HAP-1 (cell line): ENCODE data around the gene PTPRD.

Experiments used
- DNase-seq, 2 experiments: peaks; one replicate each; pipeline ENCODE4 v3.0.0-alpha.2; 2016 to 2020; ENCODE audit warnings: low spot score in 2 of 2
- H3K27me3 ChIP-seq: fragments of 250-450 bp; sonication (Bioruptor Pico); 2 replicates; pipeline ENCODE4 v1.5.1; 2020; ENCODE audit warnings: low read depth, mild to moderate bottlenecking, moderate library complexity
- H3K36me3 ChIP-seq: fragments of 250-450 bp; sonication (Bioruptor Pico); replicated peaks from 2 replicates; pipeline ENCODE4 v1.5.1; 2020; ENCODE audit warnings: mild to moderate bottlenecking
- H3K4me1 ChIP-seq: fragments of 250-450 bp; sonication (Bioruptor Pico); 2 replicates; pipeline ENCODE4 v1.5.1; 2020; ENCODE audit warnings: mild to moderate bottlenecking
- H3K4me3 ChIP-seq: fragments of 250-450 bp; sonication (Bioruptor Pico); 2 replicates; pipeline ENCODE4 v1.5.1; 2020; ENCODE audit warnings: mild to moderate bottlenecking, moderate library complexity
- H3K9me3 ChIP-seq: fragments of 250-450 bp; sonication (Bioruptor Pico); 2 replicates; pipeline ENCODE4 v1.5.1; 2020; ENCODE audit warnings: mild to moderate bottlenecking, moderate library complexity
- in situ Hi-C: fragments of 300-500 bp; cut with MboI; formaldehyde crosslinking; loops from 3 replicates; pipeline ENCODE4 v1.14.3; 2020; ENCODE audit warnings: low sequenced_read_pairs, inconsistent platforms, mixed read lengths

PTPRD gene

DNA sequence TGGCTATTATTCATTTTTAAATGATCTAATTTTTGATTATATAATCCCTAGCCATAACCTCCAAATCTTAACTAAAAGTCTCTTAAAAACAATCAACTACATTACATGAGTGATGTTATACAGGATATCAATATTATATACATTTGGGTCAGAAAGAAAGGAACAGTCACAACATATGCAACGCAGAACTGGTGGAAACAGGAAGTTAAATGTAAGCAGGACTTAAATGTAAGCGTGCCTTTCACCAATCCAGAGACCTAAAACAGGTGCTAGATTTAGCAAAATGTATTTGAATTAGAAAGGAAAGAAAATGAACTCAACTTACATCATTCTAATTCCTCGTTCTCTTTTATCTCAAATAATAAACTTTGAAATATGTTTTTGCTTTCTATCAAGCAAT lies 738.5 kb downstream of the PTPRD start:
- no peak overlapping the region for H3K4me3 ChIP-seq
- H3K36me3 ChIP-seq: no peaks in the 10 kb centered on the region
- H3K4me1 ChIP-seq: no peaks in the 10 kb centered on the region
- in situ Hi-C loops: no loop called here
- no peaks in the 10 kb centered on the region for H3K27me3 ChIP-seq
- DNase-seq: no peak
- no peaks in the 10 kb centered on the region for H3K9me3 ChIP-seq

DNA sequence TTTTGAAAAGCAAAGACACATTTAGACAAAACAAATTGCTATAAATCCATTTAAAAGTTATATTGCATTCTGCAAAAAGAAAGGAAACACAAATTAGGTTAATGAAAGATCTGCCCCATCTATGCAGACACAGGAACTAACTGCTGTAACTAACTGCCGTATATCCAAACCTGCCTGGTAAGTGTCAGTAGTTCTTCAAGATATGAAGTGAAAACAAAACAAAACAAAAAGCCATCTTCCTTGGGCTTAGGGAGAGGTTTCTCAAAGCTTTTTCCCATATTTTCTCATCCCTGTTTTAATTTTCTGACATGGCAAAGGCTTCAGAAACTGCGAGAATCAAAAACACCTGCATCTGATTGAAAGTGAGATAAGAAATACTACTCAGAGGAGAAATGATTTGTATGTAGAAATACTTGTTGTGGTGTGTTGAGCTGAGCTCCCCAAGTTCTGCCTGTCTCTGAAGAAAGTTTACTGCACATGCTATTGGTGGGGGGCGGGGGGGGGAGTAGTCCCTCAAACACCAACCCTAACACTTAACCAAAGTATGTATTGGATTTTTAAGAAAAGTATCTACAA lies 750.5 kb downstream of the PTPRD start:
- DNase-seq: no peak
- in situ Hi-C loops: no loop called here
- no peak overlapping the region for H3K4me3 ChIP-seq

GRCh38 chr9:9855177-9856078 lies 757.4 kb downstream of the PTPRD start:
- in situ Hi-C loops: no loop called here
- no peak for DNase-seq
- no peaks in the 10 kb centered on the region for H3K9me3 ChIP-seq
- 0 out of 2 replicates have a peak, but pooled peaks cover 2% of the 10 kb centered on the region for H3K27me3 ChIP-seq
- H3K4me1 ChIP-seq: no peaks in the 10 kb centered on the region
- H3K36me3 ChIP-seq: no peaks in the 10 kb centered on the region
- no peak overlapping the region for H3K4me3 ChIP-seq

More for the DNA sequence above, 750.5 kb downstream of the PTPRD start:
- no peaks in the 10 kb centered on the region for H3K27me3 ChIP-seq
- H3K9me3 ChIP-seq: no peaks in the 10 kb centered on the region
- H3K4me1 ChIP-seq: no peaks in the 10 kb centered on the region
- no peaks in the 10 kb centered on the region for H3K36me3 ChIP-seq

DNA sequence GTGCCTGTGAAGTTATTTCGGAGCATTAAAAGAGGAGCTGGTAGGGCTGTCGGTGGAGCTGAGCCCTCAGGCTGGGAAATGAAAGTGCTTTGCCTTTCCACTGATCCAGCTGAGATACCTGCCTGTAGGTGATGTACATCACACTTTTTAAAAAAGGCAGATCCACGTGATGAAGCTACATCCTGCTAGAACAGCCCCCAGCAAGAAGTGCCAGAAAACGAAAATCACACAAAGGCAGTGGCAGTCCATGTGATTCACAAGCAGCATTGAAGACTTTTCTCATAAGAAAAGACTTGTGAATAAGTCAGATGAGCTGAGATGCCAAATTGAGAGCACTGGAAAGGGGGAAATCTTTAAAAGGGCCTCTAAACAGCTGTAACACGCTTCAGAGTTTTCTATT lies 765.1 kb downstream of the PTPRD start:
- no peaks in the 10 kb centered on the region for H3K36me3 ChIP-seq
- no peaks in the 10 kb centered on the region for H3K9me3 ChIP-seq
- H3K4me3 ChIP-seq: no peak overlapping the region
- no peak for DNase-seq
- in situ Hi-C loops: no loop called here
- H3K27me3 ChIP-seq: no peaks in the 10 kb centered on the region
- H3K4me1 ChIP-seq: no peaks in the 10 kb centered on the region

DNA sequence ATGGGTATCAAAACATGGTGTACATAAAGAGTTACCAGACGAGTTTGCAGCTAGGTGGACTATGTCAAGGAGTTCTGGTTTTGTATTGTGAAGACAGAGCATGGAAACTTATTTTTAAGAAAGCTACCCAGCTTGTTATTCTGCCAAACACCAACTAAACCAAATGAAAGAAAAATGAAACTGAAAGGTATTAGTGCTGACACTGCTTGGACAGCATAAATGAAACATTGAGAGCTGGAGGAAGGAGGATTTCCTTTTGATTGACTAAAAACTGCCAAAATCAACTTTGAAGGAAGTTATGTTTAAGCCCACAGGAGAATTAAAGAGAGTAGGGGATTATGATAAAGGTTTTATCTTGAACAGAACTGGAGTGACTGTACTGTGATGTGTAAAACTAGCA lies 766.2 kb downstream of the PTPRD start:
- DNase-seq: no peak
- no peaks in the 10 kb centered on the region for H3K4me1 ChIP-seq

GRCh38 chr9:9820436-9820835 lies 792.4 kb downstream of the PTPRD start:
- H3K27me3 ChIP-seq: no peaks in the 10 kb centered on the region
- H3K9me3 ChIP-seq: no peaks in the 10 kb centered on the region
- H3K4me3 ChIP-seq: no peak overlapping the region
- no peak for DNase-seq
- H3K4me1 ChIP-seq: no peaks in the 10 kb centered on the region
- in situ Hi-C loops: no loop called here
- H3K36me3 ChIP-seq: no peaks in the 10 kb centered on the region

More for the DNA sequence above, 766.2 kb downstream of the PTPRD start:
- Histone ChIP-seq H3K36me3 (no peaks in the 10 kb centered on the region), H3K9me3 (no peaks in the 10 kb centered on the region), H3K4me3 (no peak overlapping the region), H3K27me3 (no peaks in the 10 kb centered on the region)
- in situ Hi-C loops: no loop called here

GRCh38 chr9:9819886-9820285 lies 792.9 kb downstream of the PTPRD start:
- Histone ChIP-seq H3K4me1 (no peaks in the 10 kb centered on the region), H3K27me3 (no peaks in the 10 kb centered on the region), H3K4me3 (no peak overlapping the region), H3K9me3 (no peaks in the 10 kb centered on the region), H3K36me3 (no peaks in the 10 kb centered on the region)
- DNase-seq: no peak
- in situ Hi-C loops: no loop called here

DNA sequence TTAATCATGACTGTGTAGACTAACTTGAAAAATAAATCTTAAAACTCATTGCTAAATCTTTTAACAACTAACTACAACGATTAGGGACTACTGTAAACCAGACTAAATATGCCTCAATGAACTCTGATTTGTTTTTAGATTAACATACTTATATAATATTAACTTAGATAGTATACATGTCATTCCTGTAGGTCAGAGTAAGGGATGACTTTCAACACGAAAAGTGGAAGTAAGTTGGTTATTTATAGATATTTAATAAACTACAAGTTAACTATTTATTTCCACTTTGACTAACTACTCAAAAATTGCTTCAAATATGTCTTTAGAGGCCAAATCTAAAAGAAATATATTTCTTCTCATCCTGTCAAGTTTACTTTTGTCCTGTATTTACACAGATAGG lies 795.6 kb downstream of the PTPRD start:
- no peak for DNase-seq
- Histone ChIP-seq H3K4me3 (no peak overlapping the region), H3K4me1 (no peaks in the 10 kb centered on the region), H3K9me3 (no peaks in the 10 kb centered on the region), H3K36me3 (no peaks in the 10 kb centered on the region), H3K27me3 (no peaks in the 10 kb centered on the region)
- in situ Hi-C loops: no loop called here

DNA sequence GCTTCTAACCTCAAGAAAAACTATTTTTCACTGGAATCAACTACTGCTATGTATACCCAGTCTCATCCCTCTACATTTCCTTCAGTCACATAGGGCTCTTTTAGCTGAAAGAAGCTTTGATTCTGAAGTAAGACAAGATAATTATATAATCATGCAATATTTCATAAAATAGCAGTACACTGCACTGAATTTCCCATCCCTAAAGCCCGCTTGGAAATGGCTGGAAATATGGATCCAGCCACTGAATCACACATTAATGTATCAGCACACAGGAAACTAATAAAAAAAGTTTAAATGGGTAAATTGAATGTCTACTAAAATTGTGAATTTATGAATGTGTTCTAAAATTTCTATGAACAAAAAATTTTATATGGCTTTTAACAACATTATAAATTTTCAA lies 808.7 kb downstream of the PTPRD start:
- no peak overlapping the region for H3K4me3 ChIP-seq
- H3K9me3 ChIP-seq: no peaks in the 10 kb centered on the region
- H3K4me1 ChIP-seq: peaks cover 19% of the 10 kb centered on the region
- H3K27me3 ChIP-seq: peaks cover 7% of the 10 kb centered on the region
- no peaks in the 10 kb centered on the region for H3K36me3 ChIP-seq
- no peak for DNase-seq
- in situ Hi-C loops: no loop called here

DNA sequence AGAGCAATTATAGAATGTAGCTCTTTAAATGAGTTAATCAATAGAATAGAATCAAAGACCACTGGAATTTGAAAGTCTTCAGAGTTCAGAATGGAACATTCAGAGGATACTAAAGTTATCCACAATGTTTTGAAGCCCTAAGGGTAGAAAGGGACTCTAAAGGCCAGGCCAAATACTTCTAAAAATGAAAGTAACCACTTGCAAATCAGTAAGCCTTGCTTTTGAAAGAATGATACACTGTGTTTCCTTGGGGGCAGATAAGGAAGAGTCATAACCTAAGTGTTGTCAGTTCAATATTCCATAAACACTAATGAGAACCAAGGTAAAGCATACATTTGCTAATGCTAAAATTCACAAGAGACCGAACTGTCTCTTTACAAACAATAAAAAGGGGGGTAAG lies 813.5 kb downstream of the PTPRD start:
- Histone ChIP-seq H3K4me1 (peaks cover 12% of the 10 kb centered on the region), H3K9me3 (no peaks in the 10 kb centered on the region), H3K36me3 (no peaks in the 10 kb centered on the region), H3K4me3 (no peak overlapping the region), H3K27me3 (peaks cover 7% of the 10 kb centered on the region)
- no peak for DNase-seq
- in situ Hi-C loops: loop anchor here (10.0 kb wide), 1 partner anchor 194 kb away; no protein-coding TSS in a partner anchor

DNA sequence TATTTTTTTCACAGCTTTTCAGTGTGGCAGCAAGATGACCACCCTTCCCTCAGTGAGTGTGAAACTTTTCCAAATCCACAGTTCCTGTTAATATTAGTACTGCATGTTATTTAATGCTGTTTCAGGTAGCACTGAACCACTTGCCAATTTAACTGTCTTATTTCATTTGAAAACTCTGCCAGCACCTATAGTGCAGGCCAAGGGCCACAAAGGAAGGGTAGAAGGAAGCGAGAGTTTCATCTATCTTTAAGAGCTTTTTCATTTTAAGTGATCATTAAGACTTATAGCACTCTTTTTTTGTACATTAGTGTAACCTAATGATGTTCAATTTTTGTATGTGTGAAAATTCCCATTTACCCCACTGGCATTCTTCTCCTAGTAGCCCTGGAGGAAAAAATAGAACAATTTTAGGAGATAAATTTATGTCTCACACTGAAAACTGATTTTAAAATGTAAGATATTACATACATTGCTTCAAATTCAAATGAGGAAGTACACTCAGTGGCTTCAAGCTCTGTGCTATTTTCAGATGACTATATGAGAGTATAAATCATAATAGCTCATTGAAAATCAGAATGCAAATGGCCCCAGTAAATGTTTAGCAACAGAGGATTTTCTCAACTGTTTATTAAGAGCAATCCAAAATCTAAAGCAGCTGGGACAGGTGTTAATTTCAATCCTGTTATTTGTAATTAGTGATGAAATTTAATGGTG lies 820.5 kb downstream of the PTPRD start:
- no peaks in the 10 kb centered on the region for H3K36me3 ChIP-seq

GRCh38 chr9:9791611-9792010 lies 821.2 kb downstream of the PTPRD start:
- Histone ChIP-seq H3K4me3 (no peak overlapping the region), H3K9me3 (no peaks in the 10 kb centered on the region), H3K36me3 (no peaks in the 10 kb centered on the region), H3K4me1 (no peaks in the 10 kb centered on the region), H3K27me3 (0 out of 2 replicates have a peak, but pooled peaks cover 4% of the 10 kb centered on the region)
- in situ Hi-C loops: loop anchor here (10.0 kb wide), 1 partner anchor 187 kb away; no protein-coding TSS in a partner anchor
- peak in 1 of 2 experiments; percentile 28 for DNase-seq

More for the DNA sequence above, 820.5 kb downstream of the PTPRD start:
- Histone ChIP-seq H3K9me3 (no peaks in the 10 kb centered on the region), H3K27me3 (0 out of 2 replicates have a peak, but pooled peaks cover 4% of the 10 kb centered on the region), H3K4me3 (no peak overlapping the region), H3K4me1 (no peaks in the 10 kb centered on the region)
- no peak for DNase-seq
- in situ Hi-C loops: loop anchor here (10.0 kb wide), 1 partner anchor 188 kb away; no protein-coding TSS in a partner anchor

DNA sequence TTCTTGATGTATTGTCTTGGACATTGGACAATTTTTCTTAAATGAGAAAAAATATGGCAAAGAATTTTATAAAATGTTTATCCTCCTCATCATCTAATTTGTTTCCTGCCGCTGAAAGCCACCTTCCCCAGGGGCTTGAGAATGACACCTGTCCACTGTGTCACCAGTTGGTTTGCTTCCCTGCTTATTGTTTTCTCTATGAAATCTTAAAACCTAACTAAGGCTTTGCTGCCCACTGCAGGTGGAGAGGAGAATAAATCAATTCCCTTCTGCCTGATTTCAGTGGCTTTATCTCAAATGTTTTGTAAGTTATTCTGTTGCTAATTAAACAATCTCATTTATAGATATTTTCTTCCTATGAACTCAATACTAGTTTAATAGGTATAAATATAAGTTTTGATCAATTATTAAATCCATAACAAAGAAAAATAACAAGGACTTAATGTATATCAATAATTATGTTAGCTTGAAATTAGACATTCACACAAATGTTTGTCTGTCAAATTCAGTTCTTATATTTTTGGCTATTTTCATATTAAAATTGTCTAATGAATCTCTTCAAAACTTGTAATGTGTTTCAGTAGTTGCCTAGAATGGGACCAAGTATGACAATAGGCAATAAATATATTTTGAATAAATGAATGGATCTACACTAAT lies 822.5 kb downstream of the PTPRD start:
- no peaks in the 10 kb centered on the region for H3K9me3 ChIP-seq
- H3K4me1 ChIP-seq: no peaks in the 10 kb centered on the region
- H3K27me3 ChIP-seq: 0 out of 2 replicates have a peak, but pooled peaks cover 4% of the 10 kb centered on the region
- in situ Hi-C loops: loop anchor here (10.0 kb wide), 1 partner anchor 186 kb away; no protein-coding TSS in a partner anchor
- no peaks in the 10 kb centered on the region for H3K36me3 ChIP-seq
- DNase-seq: peak; percentile 69 to 72
- no peak overlapping the region for H3K4me3 ChIP-seq
